Body of pancreas (tissue), 4 donors: Measurements from ENCODE around the gene RPS14.

Experiments
- CTCF ChIP-seq, 7 experiments: fragments of 450-650 bp in 4 of 7; fragments of 200-600 bp in 3 of 7; sonication (generic) in 3 of 7; IDR thresholded peaks; one replicate each; pipeline ENCODE4 v1.5.1; 2016 to 2019; ENCODE audit warnings: antibody characterized with exemption in 7 of 7
- POLR2A ChIP-seq, 3 donors: fragments of 450-650 bp; IDR thresholded peaks; one replicate each; pipeline ENCODE4 v1.6.1; 2016; ENCODE audit warnings: antibody characterized with exemption in 3 of 3, mild to moderate bottlenecking in 2 of 3

- TF ChIP-seq CTCF (IDR thresholded peaks at IDR 0.05) (no peak), POLR2A (IDR thresholded peaks at IDR 0.05) (no peak)
These were observed 26.8 kb downstream of the RPS14 start for GRCh38 chr5:150422758-150423157.
